ENCODE data around the gene SIGLEC1. TPM values are rescaled to one million over a fixed set of nuclear protein-coding genes. Genes with fewer than 3 reads are reported as not detected.

Gene SIGLEC1
- total RNA-seq, 1 donor from 2014 or later, result not detected

GRCh38 chr20:3698591-3699001 lies 13.8 kb downstream of the SIGLEC1 start:
- TF ChIP-seq, protein P1, sequence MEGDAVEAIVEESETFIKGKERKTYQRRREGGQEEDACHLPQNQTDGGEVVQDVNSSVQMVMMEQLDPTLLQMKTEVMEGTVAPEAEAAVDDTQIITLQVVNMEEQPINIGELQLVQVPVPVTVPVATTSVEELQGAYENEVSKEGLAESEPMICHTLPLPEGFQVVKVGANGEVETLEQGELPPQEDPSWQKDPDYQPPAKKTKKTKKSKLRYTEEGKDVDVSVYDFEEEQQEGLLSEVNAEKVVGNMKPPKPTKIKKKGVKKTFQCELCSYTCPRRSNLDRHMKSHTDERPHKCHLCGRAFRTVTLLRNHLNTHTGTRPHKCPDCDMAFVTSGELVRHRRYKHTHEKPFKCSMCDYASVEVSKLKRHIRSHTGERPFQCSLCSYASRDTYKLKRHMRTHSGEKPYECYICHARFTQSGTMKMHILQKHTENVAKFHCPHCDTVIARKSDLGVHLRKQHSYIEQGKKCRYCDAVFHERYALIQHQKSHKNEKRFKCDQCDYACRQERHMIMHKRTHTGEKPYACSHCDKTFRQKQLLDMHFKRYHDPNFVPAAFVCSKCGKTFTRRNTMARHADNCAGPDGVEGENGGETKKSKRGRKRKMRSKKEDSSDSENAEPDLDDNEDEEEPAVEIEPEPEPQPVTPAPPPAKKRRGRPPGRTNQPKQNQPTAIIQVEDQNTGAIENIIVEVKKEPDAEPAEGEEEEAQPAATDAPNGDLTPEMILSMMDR (IDR thresholded peaks at IDR 0.05; ENCODE audit: insufficient read depth, low read length, poor library complexity, severe bottlenecking), result no peak
- H3K27me3 ChIP-seq (ENCODE audit: control insufficient read depth, insufficient read depth, low read length), result peaks cover 5% of the 10 kb centered on the region
- no peak for DNase-seq (ENCODE audit: low read depth)
- H3K36me3 ChIP-seq (ENCODE audit: control insufficient read depth, insufficient read depth, low read length), result no peaks in the 10 kb centered on the region
- no peak overlapping the region for H3K4me3 ChIP-seq (ENCODE audit: low read depth, low read length)

GRCh38 chr20:3697588-3698305 lies 14.7 kb downstream of the SIGLEC1 start:
- no peak for DNase-seq (ENCODE audit: low read depth)
- no peaks in the 10 kb centered on the region for H3K36me3 ChIP-seq (ENCODE audit: control insufficient read depth, insufficient read depth, low read length)
- peaks cover 2% of the 10 kb centered on the region for H3K27me3 ChIP-seq (ENCODE audit: control insufficient read depth, insufficient read depth, low read length)
- no peak overlapping the region for H3K4me3 ChIP-seq (ENCODE audit: low read depth, low read length)
- TF ChIP-seq, protein P1 (IDR thresholded peaks at IDR 0.05; ENCODE audit: insufficient read depth, low read length, poor library complexity, severe bottlenecking), result no peak

DNA sequence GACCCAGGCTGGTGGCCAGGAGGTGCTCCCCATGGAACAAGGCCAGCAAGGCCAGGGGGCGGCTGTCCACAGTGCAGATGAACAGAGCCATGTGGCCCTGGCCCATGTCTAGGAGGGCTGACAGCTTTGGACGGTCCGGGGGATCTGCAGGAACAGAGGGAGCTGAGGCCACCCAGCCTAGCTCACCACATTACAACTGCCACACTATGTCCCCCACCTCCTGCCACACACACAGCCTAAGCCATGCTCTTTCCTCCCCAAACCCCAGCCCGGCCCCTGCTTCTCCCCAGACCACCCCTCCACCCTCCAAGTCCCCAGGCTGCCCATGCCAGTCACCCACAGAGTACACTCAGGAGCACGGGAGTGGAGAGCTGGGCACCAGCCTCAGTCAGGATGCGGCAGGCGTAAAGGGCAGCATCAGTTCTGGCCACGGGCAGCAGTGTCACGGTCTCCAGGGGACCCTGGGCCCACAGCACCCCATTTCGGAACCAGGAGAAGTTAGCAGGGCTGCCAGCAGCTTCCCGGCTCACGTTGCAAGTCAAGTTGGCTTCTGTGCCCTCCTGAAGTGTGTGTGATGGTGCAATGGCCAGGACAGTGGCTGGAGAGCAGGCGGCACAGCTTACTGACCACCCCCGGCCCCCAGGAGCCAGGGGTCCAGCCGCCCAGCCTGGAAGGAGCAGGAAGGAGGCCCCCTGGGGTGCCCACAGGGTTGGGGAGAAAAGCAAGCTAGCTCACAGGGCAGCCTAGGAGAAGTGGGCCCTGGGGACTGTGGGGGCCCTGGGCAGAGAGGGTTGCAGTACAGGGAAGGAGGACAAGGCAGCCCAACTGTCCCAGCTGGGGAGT lies 15.4 kb downstream of the SIGLEC1 start:
- Histone ChIP-seq H3K36me3 (ENCODE audit: control insufficient read depth, insufficient read depth, low read length) (no peaks in the 10 kb centered on the region), H3K27me3 (ENCODE audit: control insufficient read depth, insufficient read depth, low read length) (peaks cover 2% of the 10 kb centered on the region), H3K4me3 (ENCODE audit: low read depth, low read length) (no peak overlapping the region)
- TF ChIP-seq, protein P1 (IDR thresholded peaks at IDR 0.05; ENCODE audit: insufficient read depth, low read length, poor library complexity, severe bottlenecking), result no peak
- no peak for DNase-seq (ENCODE audit: low read depth)

DNA sequence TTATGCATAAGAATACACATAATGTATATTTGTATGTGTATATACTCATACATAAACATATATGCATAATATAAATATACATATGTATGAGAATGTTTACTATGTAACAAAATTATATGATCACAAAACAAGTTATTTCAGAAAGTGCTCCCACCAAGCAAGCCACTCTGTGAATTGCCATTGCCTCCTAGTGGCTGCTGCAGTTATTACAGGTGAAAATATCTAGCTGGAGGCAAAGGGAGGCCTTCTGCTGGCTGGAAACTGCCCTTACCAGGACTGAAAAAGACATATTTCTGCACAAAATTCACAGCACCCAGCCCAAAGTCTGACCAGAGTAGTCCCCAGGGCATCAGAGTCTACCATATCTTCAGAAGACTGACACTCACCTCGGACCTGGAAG lies 16.2 kb downstream of the SIGLEC1 start:
- no peak overlapping the region for H3K4me3 ChIP-seq (ENCODE audit: low read depth, low read length)
- TF ChIP-seq, protein P1 (IDR thresholded peaks at IDR 0.05; ENCODE audit: insufficient read depth, low read length, poor library complexity, severe bottlenecking), result peak; percentile 34
- no peak for DNase-seq (ENCODE audit: low read depth)
- H3K27me3 ChIP-seq (ENCODE audit: control insufficient read depth, insufficient read depth, low read length), result peaks cover 2% of the 10 kb centered on the region
- H3K36me3 ChIP-seq (ENCODE audit: control insufficient read depth, insufficient read depth, low read length), result no peaks in the 10 kb centered on the region

DNA sequence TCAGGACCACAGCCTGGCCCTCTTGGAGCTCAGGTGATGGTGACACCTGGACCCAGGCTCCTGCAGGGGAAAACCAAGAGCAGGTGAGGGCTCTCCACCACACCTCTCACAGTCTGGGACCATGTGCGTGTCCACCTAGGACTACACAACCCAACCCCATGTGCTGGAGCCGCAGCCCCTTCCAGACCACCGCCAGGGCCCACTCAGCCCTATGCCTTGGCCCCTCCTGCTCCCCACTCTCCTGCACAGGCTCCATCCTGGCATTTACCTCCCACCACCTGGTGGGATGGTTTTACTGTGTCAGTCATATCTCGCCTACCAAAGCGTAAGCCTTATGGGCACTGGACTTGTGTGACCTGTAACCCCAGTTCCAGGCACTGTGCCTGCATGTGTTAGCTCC lies 17.5 kb downstream of the SIGLEC1 start:
- DNase-seq (ENCODE audit: low read depth), result no peak
- Histone ChIP-seq H3K27me3 (ENCODE audit: control insufficient read depth, insufficient read depth, low read length) (peaks cover 2% of the 10 kb centered on the region), H3K4me3 (ENCODE audit: low read depth, low read length) (no peak overlapping the region), H3K36me3 (ENCODE audit: control insufficient read depth, insufficient read depth, low read length) (no peaks in the 10 kb centered on the region)
- TF ChIP-seq, protein P1 (IDR thresholded peaks at IDR 0.05; ENCODE audit: insufficient read depth, low read length, poor library complexity, severe bottlenecking), result no peak
